CD8-positive, alpha-beta memory T cell (primary cell): Measurements from ENCODE around the gene ZNF562. TPM values are rescaled to one million over a fixed set of nuclear protein-coding genes. Genes with fewer than 3 reads are reported as not detected.
"Not testable (repeated sequence)": the region's sequence is repeated elsewhere in the genome, so short reads cannot be mapped to it uniquely, and the experiment has no call there.

Source experiments
- CTCF ChIA-PET: fragments of 350-600 bp; sonication (Branson Sonifier 250); formaldehyde crosslinking; loops from one replicate; lab custom pipeline; 2021; ENCODE audit warnings: antibody characterized with exemption; lab: Charles Lee
- POLR2A ChIA-PET: fragments of 350-600 bp; sonication (Branson Sonifier 250); formaldehyde crosslinking; loops from one replicate; lab custom pipeline; 2021; ENCODE audit warnings: antibody characterized with exemption; lab: Charles Lee
- DNase-seq, 5 donors: peaks; one replicate each; pipeline versions ENCODE4 v3.0.0 to v3.0.0-alpha.2; 2020 to 2022; ENCODE audit warnings: mixed read lengths in 1 of 5
- H3K27ac ChIP-seq: one replicate; pipeline ENCODE4 v1.7.0; 2013; ENCODE audit warnings: low read depth, mild to moderate bottlenecking, low read length, moderate library complexity
- H3K27me3 ChIP-seq: 2 replicates; pipeline ENCODE4 v1.7.0; 2013; ENCODE audit warnings: low read length, mild to moderate bottlenecking; ENCODE audit not compliant: insufficient read depth, poor library complexity, severe bottlenecking
- H3K36me3 ChIP-seq: 2 replicates; pipeline ENCODE4 v1.7.0; 2013; ENCODE audit warnings: mild to moderate bottlenecking, low read length, moderate library complexity; ENCODE audit not compliant: insufficient read depth
- H3K4me1 ChIP-seq: 2 replicates; pipeline ENCODE4 v1.7.0; 2013; ENCODE audit warnings: mild to moderate bottlenecking, low read length, moderate library complexity; ENCODE audit not compliant: insufficient read depth
- H3K4me3 ChIP-seq: 2 replicates; pipeline ENCODE4 v1.7.0; 2013; ENCODE audit warnings: mild to moderate bottlenecking, low read length
- H3K9me3 ChIP-seq: 2 replicates; pipeline ENCODE4 v1.7.0; 2013; ENCODE audit warnings: mild to moderate bottlenecking, low read length
- H3K27ac Mint-ChIP-seq, 8 donors: one replicate each; pipeline ENCODE4 v1.8.0; 2020 to 2021; ENCODE audit warnings: mixed read lengths in 8 of 8, mild to moderate bottlenecking in 6 of 8, inconsistent platforms in 3 of 8, moderate library complexity in 3 of 8
- H3K27me3 Mint-ChIP-seq, 2 donors: one replicate each; pipeline ENCODE4 v1.8.0; 2020 to 2021; ENCODE audit warnings: mixed read lengths in 2 of 2, mild to moderate bottlenecking in 1 of 2, moderate library complexity in 1 of 2
- H3K36me3 Mint-ChIP-seq, 3 donors: one replicate each; pipeline ENCODE4 v1.8.0; 2020 to 2021; ENCODE audit warnings: mixed read lengths in 3 of 3, inconsistent platforms in 1 of 3, mild to moderate bottlenecking in 1 of 3
- H3K4me1 Mint-ChIP-seq, 3 donors: one replicate each; pipeline ENCODE4 v1.8.0; 2020 to 2021; ENCODE audit warnings: mixed read lengths in 3 of 3, inconsistent platforms in 1 of 3, mild to moderate bottlenecking in 1 of 3
- H3K4me3 Mint-ChIP-seq, 7 donors: one replicate each; pipeline ENCODE4 v1.8.0; 2020 to 2021; ENCODE audit warnings: mixed read lengths in 7 of 7, mild to moderate bottlenecking in 6 of 7, moderate library complexity in 4 of 7, inconsistent platforms in 2 of 7
- H3K9me3 Mint-ChIP-seq, 5 donors: one replicate each; pipeline ENCODE4 v1.8.0; 2020 to 2022; ENCODE audit warnings: mixed read lengths in 5 of 5, mild to moderate bottlenecking in 3 of 5, moderate library complexity in 2 of 5, inconsistent platforms in 1 of 5
- polyA plus RNA-seq: library from polyadenylated mRNA; unstranded; fragments of 300-500 nt; fragmentation: Illumina TruSeq; gene quantifications from one replicate; pipeline ENCODE4 v1.2.3, GENCODE V29; 2021
- total RNA-seq, 2 experiments: library from RNA; stranded (reverse); gene quantifications; one replicate each; pipeline ENCODE4 v1.2.3, GENCODE V29; 2021

ZNF562 gene
- total and polyA plus RNA-seq, 3 experiments from 2014 or later, result 3.5 to 45.7 (median 42.2) TPM

DNA sequence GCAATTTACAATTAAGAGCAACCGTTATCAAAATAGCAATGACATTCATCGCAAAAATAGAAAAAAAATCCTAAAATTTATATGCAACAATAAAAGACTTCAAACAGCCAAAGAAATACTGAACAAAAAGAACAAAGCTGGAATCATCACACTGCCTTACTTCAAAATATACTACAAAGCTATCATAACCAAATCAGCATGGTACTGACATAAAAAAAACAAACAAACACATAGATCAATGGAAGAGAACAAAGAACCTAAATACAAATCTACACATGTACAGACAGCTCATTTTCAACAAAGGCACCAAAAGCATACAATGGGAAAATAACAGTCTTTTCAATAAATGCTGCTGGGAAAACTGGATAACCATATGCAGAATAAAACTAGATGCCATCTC, 6.4 kb downstream of the ZNF562 start:
- CTCF ChIA-PET, result no interaction called here
- Mint-ChIP-seq H3K9me3 (peaks cover 36 to 52% (median 46%) of the 10 kb centered on the region in 5 donors), H3K27me3 (peaks cover 0 to 1% of the 10 kb centered on the region in 2 donors), H3K4me1 (peaks cover 35 to 71% (median 55%) of the 10 kb centered on the region in 3 donors), H3K36me3 (peaks cover 33 to 69% (median 66%) of the 10 kb centered on the region in 3 donors), H3K4me3 (peak overlapping the region in 1 of 7 donors; percentile 34), H3K27ac (peak overlapping the region in 1 of 8 donors; percentile 23)
- POLR2A ChIA-PET, result no interaction called here
- H3K36me3 ChIP-seq, result peaks cover 9% of the 10 kb centered on the region
- H3K4me1 ChIP-seq, result peaks cover 4% of the 10 kb centered on the region
- DNase-seq, result no peak
- no peak overlapping the region for H3K27ac ChIP-seq
- H3K4me3 ChIP-seq, result no peak overlapping the region
- H3K9me3 ChIP-seq, result peaks cover 43% of the 10 kb centered on the region
- no peaks in the 10 kb centered on the region for H3K27me3 ChIP-seq

DNA sequence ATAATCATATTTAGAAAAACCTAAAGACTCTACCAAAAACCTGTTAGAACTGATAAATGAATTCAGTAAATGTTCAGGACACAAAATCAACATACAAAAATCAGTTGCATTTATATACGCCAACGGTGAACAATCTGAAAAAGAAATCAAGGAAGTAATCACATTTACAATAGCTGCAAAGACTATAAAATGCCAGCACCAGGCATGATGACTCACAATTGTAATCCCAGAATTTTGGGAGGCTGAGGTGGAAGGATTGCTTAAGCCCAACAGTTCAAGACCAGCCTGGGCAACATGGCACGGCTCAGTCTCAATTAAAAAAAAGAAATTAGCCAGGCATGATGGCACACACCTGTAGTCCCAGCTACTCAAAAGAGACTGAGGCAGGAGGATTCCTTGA, 7.0 kb downstream of the ZNF562 start:
- Histone ChIP-seq H3K27ac (no peak overlapping the region), H3K4me1 (peaks cover 3% of the 10 kb centered on the region), H3K9me3 (peaks cover 37% of the 10 kb centered on the region), H3K36me3 (peaks cover 4% of the 10 kb centered on the region), H3K4me3 (no peak overlapping the region), H3K27me3 (no peaks in the 10 kb centered on the region)
- Mint-ChIP-seq H3K27me3 (peaks cover 0 to 1% of the 10 kb centered on the region in 2 donors), H3K4me1 (peaks cover 35 to 73% (median 53%) of the 10 kb centered on the region in 3 donors), H3K27ac (no peak overlapping the region), H3K9me3 (peaks cover 34 to 48% (median 39%) of the 10 kb centered on the region in 5 donors), H3K4me3 (no peak overlapping the region), H3K36me3 (peaks cover 31 to 68% (median 63%) of the 10 kb centered on the region in 3 donors)
- DNase-seq, result no peak
- POLR2A ChIA-PET, result no interaction called here
- CTCF ChIA-PET, result no interaction called here

DNA sequence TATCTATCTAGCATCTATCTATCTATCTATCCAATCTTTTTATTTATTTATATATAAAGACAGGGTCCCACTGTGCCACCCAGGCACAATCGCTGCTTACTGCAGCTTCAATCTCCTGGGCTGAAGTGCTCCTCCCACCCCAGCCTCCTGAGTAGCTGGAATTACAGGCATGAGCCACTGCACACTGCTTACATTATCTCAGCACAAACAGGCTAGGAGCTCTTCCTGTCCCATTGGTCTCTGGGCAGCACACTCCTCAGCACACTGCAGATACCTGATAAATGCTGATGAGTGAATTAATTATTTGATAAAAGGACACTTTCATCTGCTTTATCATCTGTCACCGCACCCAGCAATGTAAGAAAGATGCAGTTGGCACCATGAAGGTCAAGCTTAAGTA, 16.1 kb downstream of the ZNF562 start:
- Mint-ChIP-seq H3K9me3 (peaks cover 0 to 12% (median 6%) of the 10 kb centered on the region in 5 donors), H3K4me3 (no peak overlapping the region), H3K27me3 (no peaks in the 10 kb centered on the region), H3K4me1 (peaks cover 8 to 22% (median 12%) of the 10 kb centered on the region in 3 donors), H3K36me3 (peaks cover 7 to 64% (median 24%) of the 10 kb centered on the region in 3 donors), H3K27ac (no peak overlapping the region)
- Histone ChIP-seq H3K4me3 (no peak overlapping the region), H3K9me3 (no peaks in the 10 kb centered on the region), H3K4me1 (no peaks in the 10 kb centered on the region), H3K36me3 (peaks cover 30% of the 10 kb centered on the region), H3K27me3 (no peaks in the 10 kb centered on the region), H3K27ac (no peak overlapping the region)
- no peak for DNase-seq
- ChIA-PET CTCF (no interaction called here), POLR2A (no interaction called here)

DNA sequence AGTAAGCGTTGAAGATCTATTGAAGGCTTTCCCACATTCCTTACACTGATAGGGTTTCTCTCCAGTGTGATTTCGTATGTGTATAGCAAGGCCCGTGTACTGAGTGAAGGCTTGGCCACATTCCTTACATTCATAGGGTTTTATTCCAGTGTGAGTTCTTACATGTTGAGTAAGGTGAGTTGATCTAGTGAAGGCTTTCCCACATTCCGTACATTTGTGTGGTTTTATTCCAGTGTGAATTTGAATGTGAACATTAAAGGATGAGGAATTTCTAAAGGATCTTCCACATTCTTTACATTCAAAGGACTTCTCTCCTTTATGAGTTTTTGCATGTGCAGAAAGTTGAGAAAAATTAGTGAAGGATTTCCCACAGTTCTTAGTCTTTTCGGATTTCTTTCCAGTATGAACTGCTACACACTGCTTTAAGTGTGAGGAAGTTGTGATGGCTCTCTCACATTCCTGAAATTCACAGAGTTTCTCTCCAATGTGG, 21.8 kb downstream of the ZNF562 start:
- H3K4me3 ChIP-seq, H3K27me3 Mint-ChIP-seq, DNase-seq, H3K27me3 ChIP-seq, H3K27ac Mint-ChIP-seq, CTCF ChIA-PET, POLR2A ChIA-PET, H3K4me1 ChIP-seq, H3K4me3 Mint-ChIP-seq, H3K27ac ChIP-seq: not testable (repeated sequence)
- peaks cover 13 to 38% (median 32%) of the 10 kb centered on the region in 5 donors for H3K9me3 Mint-ChIP-seq
- H3K4me1 Mint-ChIP-seq, result peaks cover 4 to 12% (median 11%) of the 10 kb centered on the region in 3 donors
- peaks cover 42% of the 10 kb centered on the region for H3K36me3 ChIP-seq
- H3K9me3 ChIP-seq, result peaks cover 18% of the 10 kb centered on the region
- peaks cover 32 to 90% (median 66%) of the 10 kb centered on the region in 3 donors for H3K36me3 Mint-ChIP-seq

DNA sequence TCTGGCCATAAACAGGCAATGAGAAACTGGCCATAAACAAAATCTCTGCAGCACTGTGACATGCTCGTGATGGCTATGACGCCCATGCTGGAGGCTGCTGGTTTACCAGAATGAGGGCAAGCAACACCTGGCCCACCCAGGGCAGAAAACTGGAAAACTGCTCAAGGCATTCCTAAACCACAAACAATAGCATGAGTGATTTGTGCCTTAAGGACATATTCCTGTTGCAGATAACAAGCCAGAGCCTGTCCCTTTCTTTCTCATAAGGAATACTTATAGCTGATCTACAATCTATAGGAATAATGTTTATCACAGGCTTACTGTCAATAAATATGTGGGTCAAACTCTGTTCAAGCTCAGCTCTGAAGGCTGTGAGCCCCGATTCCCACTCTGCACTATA, 23.4 kb downstream of the ZNF562 start:
- H3K27ac Mint-ChIP-seq, H3K4me3 Mint-ChIP-seq, CTCF ChIA-PET, POLR2A ChIA-PET, H3K4me3 ChIP-seq, H3K27ac ChIP-seq, H3K4me1 ChIP-seq, H3K27me3 ChIP-seq, H3K27me3 Mint-ChIP-seq, DNase-seq: not testable (repeated sequence)
- H3K9me3 ChIP-seq, result peaks cover 18% of the 10 kb centered on the region
- H3K9me3 Mint-ChIP-seq, result peaks cover 13 to 38% (median 32%) of the 10 kb centered on the region in 5 donors
- H3K36me3 ChIP-seq, result peaks cover 38% of the 10 kb centered on the region
- peaks cover 4 to 12% (median 11%) of the 10 kb centered on the region in 3 donors for H3K4me1 Mint-ChIP-seq
- H3K36me3 Mint-ChIP-seq, result peaks cover 27 to 77% (median 61%) of the 10 kb centered on the region in 3 donors

DNA sequence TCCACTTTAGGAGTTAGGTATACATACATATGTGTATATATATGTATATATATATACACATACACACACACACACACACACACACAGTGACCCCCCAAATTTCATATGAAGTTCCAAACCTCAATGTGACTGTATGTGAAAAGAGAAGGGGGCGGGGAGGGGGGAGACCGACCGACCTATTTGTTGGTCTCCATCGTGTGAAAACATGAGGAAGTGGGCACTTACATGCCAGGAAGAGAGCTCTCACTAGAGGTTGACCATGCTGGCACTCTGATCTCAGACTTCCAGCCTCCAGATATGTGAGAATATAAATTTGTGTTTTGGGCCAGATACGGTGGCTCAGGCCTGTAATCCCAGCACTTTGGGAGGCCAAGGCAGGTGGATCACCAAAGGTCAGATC, 24.6 kb downstream of the ZNF562 start:
- Mint-ChIP-seq H3K36me3 (peaks cover 30 to 72% (median 61%) of the 10 kb centered on the region in 3 donors), H3K9me3 (peaks cover 13 to 34% (median 32%) of the 10 kb centered on the region in 5 donors), H3K27ac (peak overlapping the region in 1 of 8 donors; percentile 84), H3K4me1 (peaks cover 4 to 12% (median 11%) of the 10 kb centered on the region in 3 donors), H3K4me3 (peak overlapping the region in 2 of 7 donors; percentile 23 to 41), H3K27me3 (no peaks in the 10 kb centered on the region)
- DNase-seq, result no peak
- H3K4me3 ChIP-seq, result no peak overlapping the region
- no peaks in the 10 kb centered on the region for H3K4me1 ChIP-seq
- peaks cover 30% of the 10 kb centered on the region for H3K36me3 ChIP-seq
- H3K9me3 ChIP-seq, result peaks cover 18% of the 10 kb centered on the region
- POLR2A ChIA-PET, result no interaction called here
- no peak overlapping the region for H3K27ac ChIP-seq
- no peaks in the 10 kb centered on the region for H3K27me3 ChIP-seq
- CTCF ChIA-PET, result no interaction called here

DNA sequence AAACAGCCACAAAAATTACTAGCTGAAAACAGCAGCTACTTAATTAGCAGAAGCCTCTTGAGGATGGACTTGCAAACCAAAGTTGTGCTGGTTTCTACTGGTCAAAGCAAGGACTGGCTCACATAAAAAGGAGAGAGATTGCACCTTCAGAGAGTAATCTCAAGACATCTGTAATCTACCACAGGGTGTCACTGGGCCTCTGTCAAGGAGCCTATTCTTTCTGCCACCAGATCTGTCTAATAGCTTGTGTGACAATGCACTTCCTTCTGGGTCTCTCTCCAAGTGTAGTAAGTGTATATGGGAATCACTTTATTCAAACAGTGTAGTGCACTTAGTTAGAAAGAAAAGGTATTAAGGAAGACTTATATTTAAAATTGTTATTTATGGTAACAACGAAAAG, 29.4 kb downstream of the ZNF562 start:
- no peak overlapping the region for H3K4me3 Mint-ChIP-seq
- Histone ChIP-seq H3K27ac (no peak overlapping the region), H3K4me1 (no peaks in the 10 kb centered on the region), H3K36me3 (no peaks in the 10 kb centered on the region), H3K4me3 (no peak overlapping the region), H3K27me3 (no peaks in the 10 kb centered on the region), H3K9me3 (no peaks in the 10 kb centered on the region)
- ChIA-PET POLR2A (no interaction called here), CTCF (no interaction called here)
- H3K27me3 Mint-ChIP-seq, result no peaks in the 10 kb centered on the region
- DNase-seq, result no peak
- H3K9me3 Mint-ChIP-seq, result peaks cover 0 to 3% (median 2%) of the 10 kb centered on the region in 5 donors
- H3K36me3 Mint-ChIP-seq, result peaks cover 15 to 42% (median 29%) of the 10 kb centered on the region in 3 donors
- H3K4me1 Mint-ChIP-seq, result peaks cover 4 to 20% (median 6%) of the 10 kb centered on the region in 3 donors
- peak overlapping the region in 2 of 8 donors; percentile 27 to 48 for H3K27ac Mint-ChIP-seq

DNA sequence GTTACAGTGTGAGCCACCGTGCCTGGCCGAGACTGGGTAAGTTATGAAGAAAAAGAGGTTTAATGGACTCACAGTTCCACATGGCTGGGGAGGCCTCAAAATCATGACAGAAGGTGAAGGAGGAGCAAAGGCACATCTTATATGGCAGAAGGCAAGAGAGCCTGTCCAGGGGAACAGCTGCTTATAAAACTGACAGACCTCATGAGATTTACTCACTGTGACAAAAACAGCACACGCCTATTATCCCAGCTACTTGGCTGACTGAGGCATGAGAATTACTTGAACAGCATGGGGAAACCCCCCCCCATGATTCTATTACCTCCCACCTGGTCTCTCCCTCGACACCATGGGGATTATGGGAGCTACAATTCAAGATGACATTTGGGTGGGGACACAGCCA, 30.4 kb downstream of the ZNF562 start:
- Mint-ChIP-seq H3K4me3 (no peak overlapping the region), H3K27ac (peak overlapping the region in 5 of 8 donors; percentile 40 to 90 (median 83)), H3K27me3 (no peaks in the 10 kb centered on the region), H3K9me3 (peaks cover 0 to 2% (median 0%) of the 10 kb centered on the region in 5 donors), H3K36me3 (peaks cover 16 to 37% (median 25%) of the 10 kb centered on the region in 3 donors), H3K4me1 (peaks cover 1 to 11% (median 4%) of the 10 kb centered on the region in 3 donors)
- DNase-seq, result no peak
- no peak overlapping the region for H3K27ac ChIP-seq
- H3K27me3 ChIP-seq, result no peaks in the 10 kb centered on the region
- no peaks in the 10 kb centered on the region for H3K4me1 ChIP-seq
- POLR2A ChIA-PET, result interaction anchor here (0.6 kb wide), 1 partner anchor 183 kb away, joined by 3 read pairs; no protein-coding TSS in a partner anchor
- H3K36me3 ChIP-seq, result no peaks in the 10 kb centered on the region
- H3K9me3 ChIP-seq, result no peaks in the 10 kb centered on the region
- no peak overlapping the region for H3K4me3 ChIP-seq
- CTCF ChIA-PET, result no interaction called here
